Measurements from ENCODE around the gene PTPRE. TPM values are rescaled to one million over a fixed set of nuclear protein-coding genes. Genes with fewer than 3 reads are reported as not detected.

PTPRE gene
- total RNA-seq, 1 donor from 2014 or later: 35.7 TPM

DNA sequence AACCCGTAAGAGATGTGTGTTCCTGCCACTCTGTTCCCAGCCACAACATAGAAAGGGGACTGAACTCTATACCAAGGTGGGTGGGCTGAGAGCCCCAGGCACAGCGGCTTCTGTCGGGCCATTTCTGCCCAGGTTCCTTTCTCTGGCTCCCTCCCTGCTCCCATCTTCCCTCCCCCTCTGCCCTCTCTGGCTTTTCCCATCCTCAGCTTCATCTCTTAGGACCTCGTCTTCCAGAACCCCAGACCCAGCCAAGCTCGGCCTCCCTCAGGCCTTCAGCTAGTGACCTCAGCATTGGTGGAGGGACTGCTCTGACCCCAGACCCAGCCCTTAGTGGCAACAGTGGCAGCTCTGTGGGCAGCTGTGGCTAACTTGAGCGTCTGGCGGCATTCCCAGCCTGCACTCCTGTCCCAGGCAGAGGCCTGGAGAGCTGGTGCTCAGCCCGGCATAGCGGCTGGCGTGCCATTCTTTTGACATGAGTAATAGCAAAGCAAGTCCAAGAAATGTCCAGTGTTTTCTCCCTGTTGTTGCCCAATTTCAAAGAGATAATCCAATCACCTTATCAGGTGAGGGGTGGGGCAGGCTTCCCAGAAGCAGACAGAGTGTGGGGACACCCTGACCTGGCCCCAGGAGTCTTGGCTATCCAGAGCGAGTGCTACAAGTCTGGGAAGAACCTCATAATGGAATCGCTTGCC, 15.9 kb downstream of the PTPRE start:
- intact Hi-C loops (cut with micrococcal nuclease): no loop called here

DNA sequence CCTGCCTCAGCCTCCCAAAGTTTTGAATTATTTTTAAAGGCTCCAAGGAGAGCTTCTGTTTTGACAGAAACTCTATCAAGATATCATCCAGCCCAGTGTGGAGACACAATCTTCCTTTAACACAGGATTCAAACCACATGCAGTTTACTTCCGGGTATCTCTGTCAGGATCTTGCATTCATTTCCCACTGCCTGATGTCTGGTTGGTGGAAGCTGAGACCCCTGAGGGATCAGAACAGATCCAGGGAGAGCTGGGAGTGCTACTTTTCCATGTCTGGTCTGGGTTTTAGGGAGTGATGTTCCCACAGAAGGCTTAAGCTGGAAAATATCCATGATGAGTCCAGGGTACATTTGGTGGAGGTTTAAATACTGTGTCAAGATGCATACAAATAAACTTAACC, 16.7 kb downstream of the PTPRE start:
- intact Hi-C loops (cut with micrococcal nuclease): no loop called here

DNA sequence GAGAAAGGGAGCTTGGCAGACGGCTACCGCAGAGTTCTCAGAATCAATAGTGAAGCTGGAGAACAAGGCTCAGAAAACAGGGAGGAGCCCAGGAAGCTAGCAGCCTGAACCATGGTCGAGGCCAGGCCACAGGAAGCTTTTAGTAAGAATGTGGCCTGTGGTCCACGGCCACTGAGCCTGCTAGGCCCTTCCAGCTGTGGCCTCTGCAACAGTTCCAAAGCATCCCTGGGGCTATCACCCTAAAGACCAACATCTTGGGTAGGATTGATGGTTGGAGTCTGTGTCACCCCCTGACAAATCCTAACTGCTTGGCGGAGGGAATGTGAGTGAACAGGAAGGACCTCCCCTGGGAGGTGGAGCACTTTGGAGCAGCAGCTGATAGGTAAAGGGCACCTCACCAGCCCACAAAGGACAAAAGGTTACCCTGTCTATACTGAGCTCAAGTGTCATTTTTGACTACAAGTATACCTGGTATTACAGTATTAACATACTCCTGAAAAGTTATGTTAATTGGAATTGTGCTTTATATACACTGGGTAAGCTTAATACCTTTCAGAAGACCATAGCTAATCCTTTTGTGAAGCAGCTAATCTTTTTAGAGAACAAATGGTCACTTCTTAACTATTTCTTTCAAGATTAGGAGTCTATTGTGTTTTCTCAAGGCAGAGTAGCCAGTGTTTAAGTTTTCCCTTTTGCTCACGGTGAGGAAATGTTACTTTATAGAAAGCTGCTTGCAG, 18.7 kb downstream of the PTPRE start:
- intact Hi-C loops (cut with micrococcal nuclease): no loop called here

DNA sequence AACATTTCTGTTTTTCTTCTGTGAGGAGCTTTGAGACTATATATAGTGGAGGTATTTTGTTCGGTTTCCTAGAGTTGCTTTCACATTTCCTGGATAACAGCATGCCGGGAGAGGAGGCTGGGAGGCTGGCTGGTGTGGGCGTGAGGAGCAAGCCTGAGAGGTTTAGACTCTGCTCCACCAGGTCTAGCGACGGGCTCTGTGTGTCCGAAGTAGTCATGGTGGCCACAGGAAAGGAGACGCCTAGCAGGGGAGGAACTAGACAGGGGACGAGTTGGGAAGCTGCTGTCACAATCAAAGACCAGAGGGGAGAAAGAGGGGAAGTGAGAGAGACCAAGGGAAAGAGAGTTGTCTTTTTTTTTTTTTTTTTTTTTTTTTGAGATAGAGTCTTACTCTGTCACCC, 19.6 kb downstream of the PTPRE start:
- intact Hi-C loops (cut with micrococcal nuclease): no loop called here

DNA sequence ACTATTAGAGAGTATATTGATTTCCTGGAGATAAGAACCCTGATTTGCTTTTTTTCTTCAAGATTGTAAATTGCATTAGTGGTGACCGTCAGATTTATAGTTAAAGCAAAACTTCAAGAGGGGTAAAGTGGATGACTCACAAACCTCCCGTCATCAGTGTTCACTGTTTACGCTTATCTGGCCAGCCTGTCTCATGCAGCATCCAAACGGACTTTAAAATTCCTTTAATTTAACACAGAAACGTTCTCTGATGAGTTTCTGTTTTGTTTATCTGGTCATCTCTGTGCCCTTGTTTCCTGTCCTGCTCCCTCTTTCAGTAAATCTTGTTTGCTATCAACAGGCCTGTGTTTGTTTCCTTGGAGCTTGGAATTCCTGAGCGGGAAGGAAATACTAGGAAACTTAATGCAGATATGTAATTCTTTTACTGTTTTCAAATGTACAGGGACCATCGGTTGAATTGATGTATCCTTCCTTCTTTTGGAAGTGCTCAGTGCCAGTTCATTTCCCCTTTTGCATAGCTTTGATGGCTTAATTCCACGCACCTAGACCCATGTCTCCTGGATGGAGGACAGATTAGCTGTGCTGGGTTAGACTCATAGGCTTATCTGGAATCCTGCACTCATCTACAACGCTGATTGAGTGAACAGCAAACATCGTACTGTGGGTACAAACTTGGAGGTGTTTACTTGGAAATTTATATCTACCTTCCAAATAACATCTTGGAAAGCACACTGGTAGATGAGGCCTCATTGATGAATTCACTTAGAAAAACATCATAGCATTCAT, 21.3 kb downstream of the PTPRE start:
- intact Hi-C loops (cut with micrococcal nuclease): no loop called here

DNA sequence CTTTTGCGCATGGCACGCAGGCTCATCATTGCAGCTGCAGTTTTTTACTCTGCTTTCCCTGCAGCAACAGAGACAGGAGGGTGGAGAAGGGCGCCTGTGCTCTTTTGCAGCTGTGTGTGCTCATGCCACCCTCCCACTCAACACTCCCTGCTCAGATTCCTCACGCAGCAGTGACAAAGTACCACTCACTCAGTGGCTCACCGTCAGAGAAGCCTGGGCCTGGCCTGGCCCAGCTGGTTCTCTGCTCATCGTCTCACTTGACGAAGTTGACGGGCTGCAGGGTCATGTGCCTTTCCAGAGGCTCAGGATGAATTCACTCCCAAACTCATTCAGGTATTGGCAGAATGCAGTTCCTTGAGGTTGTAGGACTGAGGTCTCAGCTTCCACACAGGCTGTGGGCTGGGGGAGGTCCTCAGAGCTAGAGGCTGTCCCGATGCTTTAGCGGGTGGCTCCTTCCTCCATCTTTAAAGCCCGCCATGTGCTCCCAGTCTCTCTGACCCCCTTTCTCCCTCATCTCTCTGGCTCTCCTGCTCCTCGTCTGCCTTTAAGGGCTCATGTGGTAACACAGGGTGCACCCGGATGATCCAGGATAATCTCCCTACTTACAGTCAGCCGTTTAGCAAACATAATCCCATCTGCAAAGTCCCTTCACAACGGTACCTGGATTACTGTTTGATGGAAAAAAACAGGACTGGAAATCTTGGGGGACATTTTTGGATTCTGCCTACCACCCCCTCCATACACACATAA, 25.8 kb downstream of the PTPRE start:
- intact Hi-C loops (cut with micrococcal nuclease): no loop called here

DNA sequence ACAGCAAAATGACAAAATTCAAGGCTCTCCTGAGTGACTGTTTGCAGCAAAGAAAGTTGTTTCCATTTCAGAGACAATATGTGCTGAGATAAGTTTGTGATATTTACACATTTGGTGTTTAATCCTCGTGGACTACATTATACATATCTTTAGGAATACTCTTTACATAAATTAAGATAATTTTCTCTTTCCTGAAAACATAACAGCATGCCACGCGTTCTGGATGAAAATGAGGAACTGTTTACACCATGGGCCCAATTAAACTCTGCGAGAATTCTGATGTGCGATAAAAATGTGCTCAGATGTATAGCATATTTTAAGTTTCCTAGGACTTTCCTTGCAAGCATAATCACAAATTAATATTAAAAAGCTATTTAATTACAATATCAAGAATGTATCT, 26.4 kb downstream of the PTPRE start:
- intact Hi-C loops (cut with micrococcal nuclease): no loop called here

DNA sequence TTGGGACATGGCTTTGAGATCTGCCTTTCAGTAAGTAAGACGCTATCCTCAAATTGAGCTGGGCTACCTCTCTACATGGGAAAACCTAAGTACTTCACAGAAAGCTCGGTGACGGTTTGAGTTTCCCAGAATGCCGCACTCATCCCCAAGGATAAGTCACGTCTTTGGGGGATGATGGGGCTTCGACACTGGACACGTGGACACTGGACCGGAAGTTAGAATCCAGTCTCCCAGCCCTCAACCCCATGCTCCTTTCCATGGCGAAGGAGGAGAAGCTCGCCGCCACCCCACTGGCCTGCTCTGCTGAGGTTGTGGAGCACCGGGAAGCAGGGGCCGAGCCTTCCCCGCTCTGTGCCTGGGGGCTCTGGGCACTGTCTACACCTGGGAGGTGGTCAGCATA, 27.5 kb downstream of the PTPRE start:
- intact Hi-C loops (cut with micrococcal nuclease): no loop called here

DNA sequence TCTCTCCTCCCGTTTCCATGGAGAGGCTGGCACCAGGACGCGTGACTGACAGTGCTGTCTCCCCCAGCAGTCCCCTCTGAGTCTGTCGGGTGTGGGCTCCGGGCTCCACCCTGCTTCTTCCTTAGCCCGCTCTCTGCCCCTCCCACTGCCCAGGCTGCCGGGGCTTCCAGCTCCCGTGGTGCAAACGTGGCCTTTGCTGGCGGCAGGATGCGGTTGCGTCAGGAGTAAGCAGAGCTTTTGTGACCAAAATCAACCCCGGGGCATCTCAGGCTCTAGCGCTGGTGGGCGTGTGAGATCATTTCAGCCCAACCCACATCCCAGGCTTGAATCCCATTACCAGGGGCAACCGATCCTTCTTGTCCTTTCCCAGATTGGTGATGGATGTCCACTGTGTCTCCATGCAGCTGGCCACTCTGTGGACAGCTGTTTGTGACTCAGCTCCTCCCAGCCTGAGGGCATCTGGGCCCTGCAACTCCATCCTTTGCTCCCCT, 28.2 kb downstream of the PTPRE start:
- intact Hi-C loops (cut with micrococcal nuclease): no loop called here

DNA sequence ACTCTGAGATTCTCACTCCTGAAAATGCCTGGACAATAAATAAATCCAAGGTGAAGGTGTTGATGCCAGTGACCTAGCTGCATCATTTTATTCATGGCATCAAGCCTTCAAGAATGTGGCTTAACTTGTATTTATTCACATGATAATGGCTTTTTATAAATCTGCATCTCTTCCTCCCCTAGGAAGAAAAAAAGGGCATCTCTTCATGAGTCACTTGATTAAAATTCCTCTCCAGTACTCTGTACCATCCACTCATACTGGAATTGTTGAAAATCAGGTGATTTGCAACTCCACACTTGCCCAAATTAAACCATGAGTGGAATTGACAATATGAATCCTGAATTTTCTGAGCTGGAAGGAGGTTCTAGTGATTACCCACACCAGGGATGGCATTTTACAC, 30.2 kb downstream of the PTPRE start:
- intact Hi-C loops (cut with micrococcal nuclease): no loop called here

DNA sequence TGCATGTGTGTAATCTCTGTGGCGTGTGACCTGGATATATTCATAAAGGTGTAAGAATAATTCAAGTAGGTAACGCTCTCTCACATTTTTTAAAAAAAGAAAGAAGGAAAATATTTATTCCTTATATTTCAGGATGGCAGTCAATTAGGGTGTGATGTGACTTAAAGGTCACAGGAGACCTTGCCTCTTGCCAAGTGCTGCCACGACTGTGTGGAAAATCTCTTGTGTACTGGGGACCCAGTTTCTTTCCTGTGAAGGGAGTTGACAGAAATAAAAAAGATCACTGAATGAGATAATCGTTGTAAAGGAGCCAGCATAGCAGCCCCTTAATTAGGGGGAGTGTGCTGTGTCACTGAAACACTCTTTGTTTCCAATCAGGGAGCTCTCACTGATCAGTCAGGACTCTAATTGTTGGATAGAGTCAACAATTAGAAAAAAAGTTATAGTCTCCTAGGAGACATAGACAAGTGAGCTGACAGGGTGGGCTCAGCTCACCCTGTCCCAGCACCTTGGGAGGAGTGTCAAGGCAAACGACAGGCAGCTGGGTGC, 31.1 kb downstream of the PTPRE start:
- intact Hi-C loops (cut with micrococcal nuclease): no loop called here

DNA sequence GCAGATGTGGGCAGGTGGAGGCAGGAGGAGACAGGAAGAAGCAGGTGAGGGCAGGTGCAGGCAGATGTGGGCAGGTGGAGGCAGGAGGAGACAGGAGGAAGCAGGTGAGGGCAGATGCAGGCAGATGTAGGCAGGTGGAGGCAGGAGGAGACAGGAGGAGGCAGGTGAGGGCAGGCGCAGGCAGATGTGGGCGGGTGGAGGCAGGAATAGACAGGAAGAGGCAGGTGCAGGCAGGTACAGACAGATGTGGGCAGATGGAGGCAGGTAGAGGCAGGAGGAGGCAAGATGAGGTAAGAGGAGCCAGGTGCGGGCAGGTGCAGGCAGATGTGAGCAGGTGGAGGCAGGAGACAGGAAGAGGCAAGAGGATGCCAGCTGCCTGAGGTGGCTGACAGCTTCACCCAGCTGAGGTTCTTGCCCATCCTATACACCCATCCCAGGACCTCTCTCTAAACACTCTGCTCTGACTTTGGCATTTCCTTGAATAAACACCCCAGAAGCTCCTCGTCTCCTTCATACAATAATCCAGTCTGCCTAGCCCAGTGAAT, 33.0 kb downstream of the PTPRE start:
- intact Hi-C loops (cut with micrococcal nuclease): no loop called here

DNA sequence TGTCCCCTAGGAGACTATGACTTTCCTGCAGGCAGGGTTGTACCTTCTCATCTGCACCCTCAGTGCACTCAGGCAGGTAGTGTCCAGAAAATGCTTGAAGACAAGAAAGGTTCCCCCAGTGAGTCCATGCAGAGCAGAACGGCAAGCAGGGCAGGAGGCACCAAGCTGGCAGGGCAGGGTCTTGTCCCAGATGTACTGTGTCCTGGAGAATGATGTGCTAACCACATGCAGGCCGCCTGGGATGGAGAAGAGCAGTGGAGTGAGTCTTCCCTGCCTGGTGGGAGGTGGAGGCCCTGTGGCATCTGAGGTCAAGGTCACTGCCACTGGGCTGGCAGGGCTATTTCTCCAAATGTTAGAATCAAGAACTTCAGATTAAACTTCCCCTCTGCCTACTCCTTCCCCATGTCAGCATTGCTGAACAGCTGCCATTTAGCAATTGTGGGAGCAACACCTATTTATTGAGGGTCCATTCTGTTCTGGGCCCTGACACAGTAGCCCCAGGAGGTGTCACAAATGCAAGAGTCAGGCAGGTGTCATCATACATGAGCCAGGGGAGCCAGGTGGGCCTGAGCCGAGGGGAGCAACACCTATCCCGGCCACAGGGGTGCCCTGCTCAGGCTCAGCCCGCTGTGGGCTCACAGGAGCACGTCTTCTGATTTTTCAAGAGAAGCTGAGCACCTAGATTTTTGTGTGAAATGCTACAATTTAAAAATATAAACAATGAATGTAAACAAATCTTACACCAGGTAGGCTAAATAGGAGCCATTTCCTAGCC, 34.1 kb downstream of the PTPRE start:
- intact Hi-C loops (cut with micrococcal nuclease): no loop called here

DNA sequence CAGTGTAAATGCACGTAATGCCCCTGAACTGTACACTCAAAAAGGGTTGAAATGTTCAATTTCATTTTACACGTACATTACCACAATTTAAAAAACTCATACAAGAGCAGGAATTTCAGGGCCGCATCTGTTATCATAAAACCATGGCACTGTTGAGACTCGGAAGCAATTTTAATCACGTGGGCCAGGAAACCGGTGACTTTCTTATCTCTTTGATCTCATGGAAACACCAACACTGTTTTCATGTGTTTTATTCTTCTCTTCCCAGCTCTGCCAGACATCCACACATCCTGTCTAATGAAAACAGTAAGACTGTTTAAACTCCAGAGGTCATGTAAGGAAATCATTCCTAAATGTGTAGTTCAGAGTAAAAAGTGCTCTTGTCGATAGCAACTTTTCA, 35.9 kb downstream of the PTPRE start:
- intact Hi-C loops (cut with micrococcal nuclease): no loop called here

DNA sequence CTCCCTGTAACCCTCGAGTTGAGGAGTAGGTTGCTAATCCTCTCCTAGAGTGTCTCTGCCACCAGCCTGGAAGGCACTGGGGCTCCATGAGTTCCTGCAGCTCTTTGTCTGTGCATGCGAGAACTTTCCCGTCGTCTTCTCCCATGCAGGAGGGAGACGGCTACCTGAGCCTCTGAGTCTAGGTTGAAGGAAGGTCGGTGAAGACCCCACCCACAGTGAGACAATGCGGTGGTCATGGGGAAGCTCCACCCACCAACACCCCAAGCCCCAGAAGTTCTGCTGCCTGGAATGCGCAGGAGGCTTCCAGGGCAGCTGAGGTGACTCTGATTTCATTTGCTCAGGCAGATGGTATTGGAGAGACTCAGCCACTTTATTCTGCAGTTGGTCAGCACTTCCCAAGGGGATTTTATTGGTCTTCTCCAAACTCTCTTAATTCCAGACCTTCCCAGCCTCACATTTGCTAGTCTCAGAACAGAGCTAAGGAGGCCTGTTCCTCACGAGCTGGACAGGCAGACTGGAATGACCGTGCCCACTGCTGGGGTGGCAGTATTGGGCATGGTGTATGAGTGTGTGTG, 36.5 kb downstream of the PTPRE start:
- intact Hi-C loops (cut with micrococcal nuclease): no loop called here

DNA sequence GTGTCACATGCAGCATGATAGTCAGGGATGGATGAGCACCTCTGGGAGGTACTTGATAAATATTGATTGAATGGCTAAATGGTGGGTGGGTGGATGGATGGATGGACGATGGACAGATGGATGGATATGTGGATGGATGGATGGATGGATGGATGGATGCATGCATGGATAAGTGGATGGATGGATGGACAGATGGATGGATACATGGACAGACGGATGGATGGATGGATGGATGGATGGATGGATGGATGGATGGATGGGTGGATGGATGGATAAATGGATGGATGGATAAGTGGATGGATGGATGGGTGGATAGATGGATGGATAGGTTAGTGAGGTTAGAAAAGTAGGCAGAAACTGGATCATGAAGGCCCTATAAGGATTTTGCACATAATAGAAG, 37.4 kb downstream of the PTPRE start:
- intact Hi-C loops (cut with micrococcal nuclease): no loop called here

DNA sequence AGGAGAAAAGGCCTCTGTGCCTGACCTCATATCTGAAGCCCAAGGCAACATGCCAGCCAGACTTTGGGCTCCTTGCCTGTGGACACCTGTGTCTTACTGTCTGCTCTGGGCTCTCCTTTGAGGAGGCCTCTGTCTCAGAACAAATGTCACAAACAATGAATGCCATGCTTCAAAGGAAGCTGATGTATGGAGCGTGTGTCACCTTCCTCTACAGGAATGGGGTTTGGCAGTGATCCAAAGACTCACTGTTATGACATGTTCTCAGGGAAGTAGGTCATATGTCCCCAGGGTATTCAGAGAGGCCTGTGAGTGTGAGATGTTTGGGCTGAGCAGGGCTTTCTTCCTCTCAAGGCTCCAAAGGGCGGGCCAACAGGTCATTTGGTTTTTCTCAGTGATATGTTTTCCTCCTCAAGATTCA, 38.4 kb downstream of the PTPRE start:
- intact Hi-C loops (cut with micrococcal nuclease): no loop called here

DNA sequence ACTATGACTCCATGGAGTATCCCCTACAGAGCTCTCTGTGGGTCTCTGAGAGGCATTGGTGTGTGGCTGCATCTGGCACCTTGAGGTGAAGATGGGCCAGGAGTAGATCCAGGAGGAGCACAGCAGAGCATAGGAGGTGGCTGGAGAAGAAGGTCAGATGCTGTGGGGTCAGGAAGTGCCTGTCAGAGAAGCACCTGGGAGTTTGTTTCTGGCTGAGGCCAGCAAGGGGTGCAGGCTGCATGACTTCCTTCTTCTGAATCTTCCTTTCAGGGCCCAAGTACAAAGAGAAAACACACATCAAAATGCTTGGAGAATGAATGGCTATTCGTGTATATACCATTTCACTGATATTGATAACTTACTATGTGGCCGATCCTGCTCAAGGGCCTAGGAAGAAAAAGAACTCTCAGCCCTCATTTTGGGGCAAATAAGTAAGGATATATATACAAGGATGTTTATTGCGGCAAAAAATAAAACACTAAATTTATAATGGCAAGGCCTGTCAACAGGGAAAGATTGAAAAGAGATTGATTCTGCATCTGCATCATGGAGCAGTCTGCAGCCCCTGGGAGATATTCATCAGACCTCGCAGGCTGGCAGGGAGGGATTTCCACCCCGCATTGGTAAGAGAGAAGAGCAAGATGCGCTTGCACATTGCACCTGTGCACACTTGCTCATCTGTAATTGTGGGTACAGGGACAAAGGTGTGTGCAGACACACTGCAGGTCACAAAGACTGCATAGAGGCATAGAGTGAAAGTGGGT, 39.2 kb downstream of the PTPRE start:
- intact Hi-C loops (cut with micrococcal nuclease): no loop called here

DNA sequence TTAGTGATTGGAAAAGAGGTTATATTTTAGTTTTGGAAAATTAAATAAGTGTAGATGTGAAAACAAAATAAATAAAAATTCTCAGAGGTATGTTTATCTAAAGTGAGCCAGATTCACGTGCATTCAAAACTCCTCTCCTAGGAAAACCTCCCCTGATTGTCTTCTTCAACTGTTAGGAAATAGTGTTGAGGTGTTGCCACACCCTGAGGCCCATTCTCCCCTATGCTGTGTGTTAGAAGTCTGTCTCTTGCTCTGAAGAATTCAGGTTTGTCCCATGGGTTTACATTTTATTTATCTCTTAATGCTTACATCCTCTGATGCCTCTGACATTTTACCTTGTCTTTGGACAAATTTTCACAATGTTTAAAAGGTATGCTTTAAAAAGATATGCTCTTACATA, 40.3 kb downstream of the PTPRE start:
- intact Hi-C loops (cut with micrococcal nuclease): no loop called here

Measured in T-helper 1 cell treated with Interleukin-12 subunit alpha and Interleukin-12 subunit beta and Interleukin-4 antibody, amounts not matched to agents 30 ng/mL and 1 ng/mL, for 36 hours (primary cell).